HG03565 (cell line): ENCODE results near the gene TMEM120B.
A peak's percentile ranks its signal among the peaks of the same experiment; 100 is the strongest.

Experiments
- ATAC-seq: cut with Tn5 transposase; IDR thresholded peaks from one replicate; pipeline ENCODE4 v1.9.1; 2021; ENCODE audit warnings: mild to moderate bottlenecking, moderate library complexity; ENCODE audit not compliant: unreplicated experiment

The TMEM120B gene

DNA sequence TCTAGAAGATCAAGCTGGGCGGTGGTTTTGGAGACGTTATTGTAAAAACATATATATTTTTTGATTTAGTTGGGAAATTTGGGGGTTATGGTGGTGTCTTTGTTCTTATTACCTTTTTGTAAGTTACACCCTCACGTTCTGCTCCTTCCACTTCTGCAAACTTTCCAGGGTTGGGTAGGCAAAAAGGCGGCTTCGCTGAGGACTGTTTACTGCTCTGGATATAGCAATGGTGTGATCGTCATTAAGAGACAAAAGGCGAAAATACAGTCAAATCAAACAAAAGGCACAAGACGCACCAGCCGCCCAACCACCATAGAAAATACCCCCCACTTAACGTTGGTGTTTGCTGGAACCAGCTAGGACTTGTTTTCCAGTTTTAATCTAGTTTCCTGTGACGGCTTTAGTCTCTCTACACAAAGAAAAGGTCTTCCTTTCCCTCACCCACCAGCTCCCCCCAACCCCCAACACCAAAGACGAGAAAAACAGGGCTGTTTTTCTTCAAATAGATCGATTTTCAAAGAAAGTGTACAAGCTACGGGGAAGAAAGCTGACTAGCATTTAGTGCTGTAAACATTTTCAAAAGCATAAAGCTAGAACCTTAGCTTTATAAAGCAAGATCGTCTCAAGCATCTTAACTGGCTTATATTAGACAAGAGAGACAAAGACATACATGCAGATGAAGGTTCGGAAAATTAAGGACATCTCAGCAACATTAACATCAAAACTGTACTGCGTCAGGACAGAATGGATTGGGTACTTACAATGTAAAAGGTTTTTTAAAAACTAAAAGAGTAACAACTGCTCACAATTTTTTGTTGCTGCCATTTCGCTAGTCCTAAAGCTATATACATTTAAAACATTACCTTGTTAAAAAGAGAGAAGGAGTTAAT is 89.3 kb downstream of the TMEM120B start:
- ATAC-seq = no peak

DNA sequence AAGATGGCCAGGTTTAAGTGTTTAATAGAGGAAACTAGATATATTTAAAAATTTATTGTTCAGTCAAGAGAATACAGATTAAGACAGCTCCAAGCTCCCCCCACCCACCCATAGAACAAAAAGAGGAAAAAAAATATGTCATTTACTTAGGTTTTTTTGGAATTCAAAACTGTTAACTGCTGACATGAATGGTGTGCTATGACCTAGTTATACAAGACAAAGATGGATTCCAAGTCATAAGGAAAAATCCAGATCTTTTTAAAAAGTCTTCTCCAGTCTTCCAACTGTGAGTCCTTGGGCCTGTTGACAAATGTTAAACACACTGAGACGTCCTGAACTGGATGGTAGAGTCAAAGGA is 89.9 kb downstream of the TMEM120B start:
- no peak for ATAC-seq

GRCh38 chr12:121802843-121803698 is 90.5 kb downstream of the TMEM120B start:
- peak; percentile 37 for ATAC-seq

DNA sequence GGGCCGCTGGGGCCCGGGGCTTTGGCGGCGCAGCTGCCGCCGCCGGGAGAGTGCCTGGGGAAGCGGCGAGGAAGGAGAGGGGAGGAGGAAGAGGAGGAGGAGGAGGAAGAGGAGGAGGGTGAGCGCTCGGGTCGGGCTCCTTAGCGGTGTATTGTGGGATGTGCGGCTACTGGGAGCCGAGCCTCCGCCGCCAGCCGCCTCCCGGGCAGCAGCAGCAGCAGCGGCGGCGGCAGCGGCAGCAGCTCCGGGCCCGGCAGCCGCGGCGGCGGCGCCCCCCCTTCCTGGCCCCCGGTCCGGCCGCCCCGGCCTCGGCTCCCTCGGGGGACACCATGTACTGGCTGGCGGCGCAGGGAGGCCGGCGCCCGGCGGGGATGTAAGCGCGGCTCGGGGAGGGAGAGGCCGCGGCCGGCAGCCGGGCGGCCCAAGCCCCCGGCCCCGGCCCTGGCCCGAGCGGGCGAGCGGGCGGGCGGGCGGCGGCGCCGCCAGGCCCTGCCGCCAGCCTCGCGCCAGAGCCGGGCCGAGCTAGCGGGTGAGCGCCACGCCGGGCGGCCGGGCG is 91.4 kb downstream of the TMEM120B start, which contains the start of gene SETD1B:
Gene SETD1B, plus strand, starts transcription at position 149 of the 556 bp plus-strand sequence. CDS start 729 bp downstream, outside the sequence.
- no peak for ATAC-seq

DNA sequence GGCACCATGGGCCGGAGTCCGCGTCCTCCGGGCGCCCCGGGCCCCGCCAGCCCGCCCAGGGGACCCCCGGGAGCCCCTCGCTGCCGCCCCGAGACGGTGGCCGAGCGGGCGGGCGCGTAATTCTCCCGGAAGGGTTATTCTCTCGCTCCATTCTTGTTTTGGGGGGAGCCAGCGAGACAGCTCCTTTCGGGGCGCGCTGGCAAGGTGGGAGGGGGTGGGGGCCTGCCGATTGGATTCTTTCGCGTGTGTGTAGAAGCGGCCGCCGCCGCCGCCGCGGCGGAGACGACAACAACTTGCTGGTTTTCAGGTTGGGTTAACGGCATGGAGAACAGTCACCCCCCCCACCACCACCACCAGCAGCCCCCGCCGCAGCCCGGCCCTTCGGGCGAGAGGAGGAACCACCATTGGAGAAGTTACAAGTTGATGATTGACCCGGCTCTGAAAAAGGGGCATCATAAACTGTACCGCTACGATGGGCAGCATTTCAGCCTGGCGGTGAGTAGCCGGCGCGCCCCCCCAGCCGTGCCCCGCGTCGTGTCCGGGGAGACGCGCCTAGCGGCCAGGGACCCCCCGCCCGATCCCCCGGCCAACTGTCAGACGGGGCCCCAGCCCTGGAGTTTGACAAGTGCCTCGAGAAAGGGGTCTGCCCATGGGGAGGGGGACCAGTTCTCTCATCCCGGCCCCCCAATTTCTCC is 92.0 kb downstream of the TMEM120B start:
- no peak for ATAC-seq

DNA sequence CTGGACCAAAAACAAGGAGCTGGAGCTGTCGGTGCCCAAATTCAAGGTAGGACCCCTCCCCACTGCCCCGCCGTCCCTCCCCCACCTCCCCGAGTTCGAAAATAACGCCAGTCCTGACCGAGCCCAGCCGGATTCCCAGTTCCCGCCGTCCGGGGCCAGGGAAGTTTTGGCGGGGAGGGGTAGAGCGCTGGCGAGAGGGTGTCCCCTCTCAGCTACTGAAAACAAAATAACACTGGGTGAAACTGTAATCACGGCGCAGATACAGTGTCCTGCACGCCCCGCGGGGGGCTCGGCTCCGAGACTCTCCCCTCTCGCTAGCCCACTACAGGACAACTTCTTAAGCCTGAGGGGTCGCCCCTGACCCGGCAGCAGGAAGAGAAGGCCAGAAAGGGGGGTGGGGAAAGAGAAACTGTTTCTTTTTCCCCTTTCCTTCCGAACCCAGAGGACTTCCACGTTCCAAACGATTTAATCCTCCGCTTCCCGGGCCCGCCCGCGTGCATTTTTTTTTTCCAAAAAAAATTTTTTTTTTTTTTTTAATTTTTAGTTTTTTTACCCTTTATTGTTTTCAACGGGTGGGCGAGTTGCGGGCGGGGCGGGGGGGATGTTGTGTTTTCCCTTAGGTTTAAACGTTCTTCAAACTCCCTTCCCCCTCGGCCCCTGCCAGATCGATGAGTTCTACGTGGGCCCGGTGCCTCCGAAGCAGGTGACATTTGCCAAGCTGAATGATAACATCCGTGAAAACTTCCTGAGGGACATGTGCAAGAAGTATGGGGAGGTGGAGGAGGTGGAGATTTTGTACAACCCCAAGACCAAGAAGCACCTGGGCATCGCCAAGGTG is 92.8 kb downstream of the TMEM120B start:
- no peak for ATAC-seq

DNA sequence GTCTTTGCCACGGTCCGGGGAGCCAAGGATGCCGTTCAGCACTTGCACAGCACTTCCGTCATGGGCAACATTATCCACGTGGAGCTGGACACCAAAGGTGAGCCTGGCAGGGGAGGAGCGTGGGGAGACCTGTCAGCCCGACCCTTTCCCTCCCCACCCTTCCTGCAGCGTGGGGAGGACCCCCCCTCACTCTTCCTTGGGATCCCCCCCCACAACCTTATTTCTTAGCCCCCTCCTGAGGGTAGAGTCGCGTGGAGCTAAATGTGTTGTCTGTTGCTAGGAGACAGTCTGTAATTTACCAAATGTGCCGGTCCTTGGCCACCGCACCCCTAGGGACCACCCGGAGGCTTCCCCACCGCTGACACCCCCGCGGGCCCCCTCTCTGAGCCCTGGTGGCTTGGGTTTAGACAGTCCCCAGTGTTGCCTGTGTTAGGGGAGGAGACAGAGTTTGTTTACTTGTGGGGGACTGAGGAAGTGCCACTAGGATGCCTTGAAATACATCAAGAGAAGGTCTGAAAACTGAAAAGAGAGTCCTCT is 93.5 kb downstream of the TMEM120B start:
- no peak for ATAC-seq

DNA sequence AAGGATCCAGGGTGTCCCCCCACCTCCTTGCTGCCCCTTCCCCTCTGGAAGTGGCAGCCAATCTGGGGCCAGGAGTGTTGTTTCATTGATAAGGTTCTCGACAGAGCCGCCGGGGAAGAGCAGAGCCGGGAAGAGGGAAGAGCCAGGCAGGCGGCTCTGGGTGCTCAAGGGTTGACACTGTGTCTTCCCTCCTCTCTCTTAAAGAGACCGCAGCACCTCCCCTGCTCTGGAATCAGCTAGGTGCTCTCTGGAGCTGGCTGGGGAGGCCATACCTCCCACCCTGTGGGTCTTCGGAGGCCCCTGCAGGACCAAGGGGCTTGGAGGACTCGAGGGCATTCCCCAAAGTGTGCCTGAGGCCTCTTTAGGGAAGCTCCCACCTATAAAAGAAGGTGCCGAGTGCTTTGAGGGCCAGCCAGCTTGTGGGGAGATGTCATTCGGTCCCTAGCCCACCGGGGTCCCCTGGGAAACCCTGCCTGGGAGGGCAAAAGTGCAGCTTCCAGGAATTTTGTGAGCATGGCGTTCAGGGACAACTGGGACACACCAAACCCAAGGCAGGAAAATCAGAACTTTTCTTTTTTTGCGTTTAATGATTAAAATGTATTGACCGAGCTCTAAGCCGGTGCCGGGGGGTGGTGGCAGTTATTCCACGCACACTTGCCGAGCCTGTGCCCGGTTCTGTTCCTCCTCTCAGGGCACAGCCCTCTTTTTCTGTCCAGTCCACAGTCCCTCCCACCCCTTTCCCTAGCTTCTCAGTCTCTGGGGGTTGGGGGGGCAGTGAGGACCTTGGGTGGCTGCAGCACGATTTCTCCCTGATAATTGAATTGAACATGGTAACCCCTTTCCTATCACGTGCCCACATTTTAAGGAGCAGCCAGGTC is 94.2 kb downstream of the TMEM120B start:
- no peak for ATAC-seq

GRCh38 chr12:121807642-121808347 is 95.2 kb downstream of the TMEM120B start:
- ATAC-seq = no peak

- ATAC-seq = no peak
Observed at GRCh38 chr12:121808623-121809022, 96.1 kb downstream of the TMEM120B start.

GRCh38 chr12:121809712-121810116 is 97.2 kb downstream of the TMEM120B start:
- ATAC-seq = no peak

DNA sequence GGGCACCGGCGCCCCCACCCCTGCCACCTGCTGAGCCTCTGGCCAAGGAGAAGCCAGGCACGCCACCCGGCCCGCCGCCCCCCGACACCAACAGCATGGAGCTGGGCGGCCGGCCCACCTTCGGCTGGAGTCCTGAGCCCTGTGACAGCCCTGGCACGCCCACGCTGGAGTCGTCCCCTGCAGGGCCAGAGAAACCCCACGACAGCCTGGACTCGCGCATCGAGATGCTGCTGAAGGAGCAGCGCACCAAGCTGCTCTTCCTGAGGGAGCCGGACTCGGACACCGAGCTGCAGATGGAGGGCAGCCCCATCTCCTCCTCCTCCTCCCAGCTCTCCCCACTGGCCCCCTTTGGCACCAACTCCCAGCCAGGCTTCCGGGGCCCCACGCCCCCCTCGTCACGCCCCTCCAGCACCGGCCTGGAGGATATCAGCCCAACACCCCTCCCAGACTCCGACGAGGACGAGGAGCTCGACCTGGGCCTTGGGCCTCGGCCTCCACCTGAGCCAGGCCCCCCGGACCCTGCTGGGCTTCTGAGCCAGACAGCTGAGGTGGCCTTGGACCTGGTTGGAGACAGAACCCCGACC is 97.8 kb downstream of the TMEM120B start:
- ATAC-seq = no peak

GRCh38 chr12:121810833-121811433 is 98.4 kb downstream of the TMEM120B start:
- ATAC-seq = no peak

GRCh38 chr12:121811434-121812319 is 99.1 kb downstream of the TMEM120B start:
- ATAC-seq = peak; percentile 61

GRCh38 chr12:121812320-121812871 is 99.8 kb downstream of the TMEM120B start:
- ATAC-seq = no peak
